HG02623 (cell line): Measurements from ENCODE around the gene ZFP82.

Source experiments
- ATAC-seq: cut with Tn5 transposase; IDR thresholded peaks from one replicate; pipeline ENCODE4 v1.9.1; 2021; ENCODE audit warnings: moderate library complexity; ENCODE audit not compliant: unreplicated experiment

ZFP82 gene

GRCh38 chr19:36373638-36374156 is 44.7 kb downstream of the ZFP82 start:
- no peak for ATAC-seq

DNA sequence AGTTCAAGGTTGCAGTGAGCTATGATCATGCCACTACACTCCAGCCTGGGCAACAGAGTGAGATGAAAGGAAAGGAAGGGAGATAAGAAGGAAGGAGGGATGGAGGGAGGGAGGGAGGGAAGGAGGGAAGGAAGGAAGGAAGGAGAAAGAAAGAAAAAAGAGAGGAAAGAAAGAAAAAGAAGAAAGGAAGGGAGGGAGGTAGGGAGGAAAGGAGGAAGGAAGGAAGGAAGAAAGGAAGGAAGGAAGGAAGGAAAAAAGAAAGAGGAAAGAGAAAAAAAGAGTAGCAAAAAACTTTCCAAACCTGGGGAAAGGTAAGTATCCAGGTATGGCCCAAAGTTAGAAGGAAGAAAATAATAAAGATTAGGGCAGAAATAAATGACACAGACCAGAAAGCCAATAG is 46.6 kb downstream of the ZFP82 start:
- ATAC-seq, result no peak

DNA sequence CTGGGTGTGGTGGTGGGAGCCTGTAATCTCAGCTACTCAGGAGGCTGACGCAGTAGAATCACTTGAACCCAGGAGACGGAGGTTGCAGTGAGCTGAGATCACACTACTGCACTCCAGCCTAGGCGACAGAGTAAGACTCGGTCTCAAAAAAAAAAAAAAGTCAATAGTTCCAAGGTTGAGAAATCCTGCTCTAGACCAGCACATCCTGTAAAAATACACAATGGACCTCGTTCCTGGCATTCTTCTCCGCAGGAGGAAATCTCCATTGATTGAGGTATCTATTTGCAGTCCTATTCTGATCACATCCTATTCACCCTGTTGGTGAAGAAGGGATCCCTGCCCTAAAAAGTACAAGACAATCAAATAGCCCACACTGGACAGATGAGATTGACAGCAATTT is 54.6 kb downstream of the ZFP82 start:
- no peak for ATAC-seq
